Measurements from ENCODE around the gene NPAS3.
A peak's percentile ranks its signal among the peaks of the same experiment; 100 is the strongest.

NPAS3 gene

DNA sequence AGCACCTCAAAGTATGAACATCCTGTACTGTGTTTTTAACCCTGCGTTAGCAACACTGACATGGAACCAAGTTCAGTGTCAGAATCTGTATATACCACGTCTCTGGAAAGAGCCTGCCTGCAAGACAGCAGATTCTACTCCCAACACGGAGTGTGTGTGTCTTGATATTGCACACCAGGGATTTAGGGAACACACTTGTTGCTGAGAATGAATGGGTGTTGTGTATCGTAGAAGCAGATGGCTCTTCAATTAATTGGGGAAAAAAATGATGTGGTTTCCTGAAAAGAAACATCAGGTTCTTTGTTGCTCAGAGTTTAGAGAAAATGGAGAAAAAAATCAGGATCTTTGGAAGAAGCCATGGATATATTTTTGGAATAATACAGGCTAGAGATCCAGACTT lies 841.4 kb downstream of the NPAS3 start:
- DNase-seq, result no peak

- no peak for DNase-seq
Observed at GRCh38 chr14:33781236-33781635, 842.6 kb downstream of the NPAS3 start.

DNA sequence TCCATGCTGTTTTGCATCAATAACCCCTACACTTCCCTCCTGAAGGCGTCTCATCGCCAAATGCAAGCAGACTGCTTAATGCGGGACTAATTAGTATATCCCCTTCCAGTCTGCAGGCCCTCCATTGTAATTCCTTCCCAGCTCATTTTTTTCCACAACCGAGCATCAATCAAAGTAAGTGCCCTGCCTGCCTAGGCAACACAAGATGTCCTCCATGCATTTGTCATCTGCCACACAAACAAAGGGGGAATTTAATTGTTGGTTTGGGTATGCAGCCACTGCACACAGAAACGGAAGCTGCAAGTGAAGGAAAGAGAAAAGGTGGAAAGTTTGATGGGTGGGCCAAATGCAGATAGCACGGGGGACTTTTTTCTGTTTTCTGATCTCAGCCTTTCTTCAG lies 844.2 kb downstream of the NPAS3 start:
- DNase-seq, result no peak

- DNase-seq, result no peak
Observed at GRCh38 chr14:33786091-33786825, 847.6 kb downstream of the NPAS3 start.

- no peak for DNase-seq
Observed at GRCh38 chr14:33788161-33788560, 849.5 kb downstream of the NPAS3 start.

- DNase-seq, result no peak
Observed at GRCh38 chr14:33790996-33791395, 852.3 kb downstream of the NPAS3 start.

- DNase-seq, result no peak
Observed at GRCh38 chr14:33792009-33792719, 853.5 kb downstream of the NPAS3 start.

- DNase-seq, result peak; percentile 92
Observed at GRCh38 chr14:33792720-33793368, 854.2 kb downstream of the NPAS3 start.

DNA sequence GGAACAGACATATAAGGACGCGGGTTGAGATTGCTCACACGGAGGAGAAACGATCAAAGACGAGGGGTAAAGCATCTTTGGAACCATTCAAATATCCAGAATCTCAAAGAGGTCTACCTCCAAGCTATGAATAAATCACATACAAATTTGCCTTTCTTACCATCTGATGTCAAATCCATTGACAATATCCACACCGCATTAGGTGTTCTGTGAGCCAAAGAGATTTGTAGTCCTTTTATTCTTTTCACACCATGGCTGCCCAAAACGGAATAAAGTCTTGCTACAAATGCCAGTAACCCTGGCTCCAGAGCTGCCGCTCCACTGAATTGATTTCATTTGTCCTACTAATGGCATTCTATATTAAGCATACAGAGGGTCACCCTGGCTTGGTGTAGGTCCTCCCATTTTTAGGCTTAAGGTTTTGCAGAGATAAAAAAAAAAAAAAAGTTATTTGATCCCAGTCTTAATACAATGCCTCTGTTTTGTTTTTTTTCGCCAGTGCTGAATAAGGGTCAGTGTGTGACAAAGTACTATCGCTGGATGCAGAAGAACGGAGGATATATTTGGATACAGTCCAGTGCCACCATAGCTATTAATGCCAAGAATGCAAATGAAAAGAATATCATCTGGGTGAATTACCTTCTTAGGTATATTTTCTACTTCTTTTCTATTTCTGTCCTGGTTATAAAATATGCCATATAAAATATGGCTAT lies 854.9 kb downstream of the NPAS3 start:
- no peak for DNase-seq

DNA sequence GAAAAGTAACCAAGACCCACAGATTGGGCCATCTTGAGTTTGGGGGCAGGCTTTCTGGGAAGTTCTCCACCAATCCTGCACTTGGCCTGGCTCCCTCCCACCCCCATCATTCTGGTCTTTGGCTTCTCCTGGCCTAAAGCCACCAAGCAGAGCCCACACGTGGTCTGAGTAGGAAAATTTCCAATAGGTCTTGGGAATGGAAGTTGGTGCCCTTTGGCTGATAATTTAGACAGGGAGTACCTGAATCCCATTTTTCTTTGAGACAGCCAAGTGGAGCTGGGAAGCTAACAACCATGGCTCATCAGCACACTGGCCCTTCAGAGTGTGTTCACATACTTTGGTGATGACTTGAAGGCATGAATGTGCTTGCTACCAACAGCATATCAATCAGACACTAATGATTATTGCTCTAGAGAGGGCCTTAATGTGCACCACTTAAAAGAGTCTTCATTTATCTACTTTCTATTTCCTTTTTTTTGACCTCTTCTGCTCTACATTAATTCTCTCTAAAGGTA lies 856.2 kb downstream of the NPAS3 start:
- no peak for DNase-seq

DNA sequence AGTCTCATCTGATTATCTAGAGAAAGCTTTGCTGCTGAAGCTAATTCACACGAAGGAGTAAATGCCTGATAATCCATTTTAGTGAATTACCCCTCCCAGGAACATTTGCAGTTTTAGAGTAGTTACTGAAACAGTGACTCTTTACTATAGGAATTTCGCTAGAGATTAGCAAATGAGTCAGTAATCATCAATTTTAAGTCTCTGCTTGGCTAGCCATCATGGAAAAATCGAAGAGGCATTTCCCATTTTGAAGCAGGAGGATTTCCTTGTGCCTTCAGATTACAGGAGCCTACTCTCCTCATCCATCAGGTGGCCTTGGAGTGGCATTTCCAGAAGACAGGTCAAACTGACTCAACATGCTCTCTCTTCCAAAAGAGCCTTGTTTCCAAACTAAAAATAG lies 857.7 kb downstream of the NPAS3 start:
- DNase-seq, result no peak

DNA sequence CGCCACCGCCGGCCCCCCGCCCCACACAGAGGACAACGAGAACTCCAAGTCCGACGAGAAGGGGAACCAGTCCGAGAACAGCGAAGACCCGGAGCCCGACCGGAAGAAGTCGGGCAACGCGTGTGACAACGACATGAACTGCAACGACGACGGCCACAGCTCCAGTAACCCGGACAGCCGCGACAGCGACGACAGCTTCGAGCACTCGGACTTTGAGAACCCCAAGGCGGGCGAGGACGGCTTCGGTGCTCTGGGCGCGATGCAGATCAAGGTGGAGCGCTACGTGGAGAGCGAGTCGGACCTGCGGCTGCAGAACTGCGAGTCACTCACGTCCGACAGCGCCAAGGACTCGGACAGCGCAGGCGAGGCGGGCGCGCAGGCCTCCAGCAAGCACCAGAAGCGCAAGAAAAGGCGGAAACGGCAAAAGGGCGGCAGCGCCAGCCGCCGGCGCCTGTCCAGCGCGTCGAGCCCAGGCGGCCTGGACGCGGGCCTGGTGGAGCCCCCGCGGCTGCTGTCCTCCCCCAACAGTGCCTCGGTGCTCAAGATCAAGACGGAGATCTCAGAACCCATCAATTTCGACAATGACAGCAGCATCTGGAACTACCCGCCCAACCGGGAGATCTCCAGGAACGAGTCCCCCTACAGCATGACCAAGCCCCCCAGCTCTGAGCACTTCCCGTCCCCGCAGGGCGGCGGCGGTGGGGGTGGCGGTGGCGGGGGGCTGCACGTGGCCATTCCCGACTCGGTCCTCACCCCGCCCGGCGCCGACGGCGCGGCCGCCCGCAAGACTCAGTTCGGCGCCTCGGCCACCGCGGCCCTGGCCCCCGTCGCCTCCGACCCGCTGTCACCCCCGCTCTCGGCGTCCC lies 861.3 kb downstream of the NPAS3 start:
- peak; percentile 49 for DNase-seq

- no peak for DNase-seq
Observed at GRCh38 chr14:33800735-33801163, 862.1 kb downstream of the NPAS3 start.

- no peak for DNase-seq
Observed at GRCh38 chr14:33802737-33803136, 864.1 kb downstream of the NPAS3 start.

DNA sequence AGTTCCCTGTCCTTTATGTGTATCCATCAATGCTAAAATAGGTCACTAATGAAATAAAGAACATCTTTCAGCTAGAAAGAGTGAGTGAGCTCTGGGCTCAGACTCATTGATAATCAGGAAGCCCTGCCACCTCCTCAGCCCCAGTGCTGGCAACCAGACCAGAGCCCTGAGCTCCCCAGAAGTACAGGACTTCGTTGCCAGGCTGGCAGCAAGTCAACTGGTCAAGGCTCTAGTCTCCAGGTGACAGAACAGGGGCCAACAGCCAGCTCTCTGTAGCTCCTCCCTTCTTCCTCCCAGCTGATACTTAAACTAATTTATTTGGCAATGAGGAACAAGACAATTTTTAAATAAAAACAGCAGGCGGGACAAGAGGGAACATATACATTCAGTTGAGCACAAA lies 866.9 kb downstream of the NPAS3 start:
- no peak for DNase-seq

DNA sequence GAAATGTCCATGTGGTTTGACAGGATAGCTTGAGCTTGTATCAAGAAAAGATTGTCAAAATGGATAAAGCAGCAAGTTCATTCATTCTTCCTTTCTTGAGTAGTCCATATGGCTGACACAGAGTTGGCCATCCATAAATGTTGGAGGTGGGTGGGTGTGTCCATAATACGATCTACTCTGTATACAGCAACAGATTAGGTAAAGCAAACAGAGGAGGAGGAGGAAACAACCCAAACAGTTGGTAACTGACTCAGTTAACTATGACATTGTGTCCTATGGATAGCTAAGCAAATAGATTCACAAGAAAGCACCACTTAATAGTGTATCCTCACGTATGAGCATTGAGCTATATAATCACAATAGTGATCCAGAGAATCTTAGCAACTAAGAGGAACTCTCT lies 868.2 kb downstream of the NPAS3 start:
- no peak for DNase-seq

GRCh38 chr14:33808187-33808586 lies 869.5 kb downstream of the NPAS3 start:
- no peak for DNase-seq

GRCh38 chr14:33809396-33809981 lies 870.8 kb downstream of the NPAS3 start:
- no peak for DNase-seq

GRCh38 chr14:33810308-33810707 lies 871.6 kb downstream of the NPAS3 start:
- no peak for DNase-seq

GRCh38 chr14:33811721-33812120 lies 873.0 kb downstream of the NPAS3 start:
- DNase-seq, result no peak

- no peak for DNase-seq
Observed at GRCh38 chr14:33812181-33812580, 873.5 kb downstream of the NPAS3 start.

- DNase-seq, result no peak
Observed at GRCh38 chr14:33812601-33813000, 873.9 kb downstream of the NPAS3 start.
